Hematopoietic multipotent progenitor cell treated with erythropoietin and hydrocortisone succinate and interleukin-3 and kit ligand, for 6 days (in vitro differentiated cells): Measurements from ENCODE around the gene PI16.

Experiments used
- DNase-seq: peaks from one replicate; pipeline ENCODE4 v3.0.0-alpha.2; 2015

The PI16 gene

DNA sequence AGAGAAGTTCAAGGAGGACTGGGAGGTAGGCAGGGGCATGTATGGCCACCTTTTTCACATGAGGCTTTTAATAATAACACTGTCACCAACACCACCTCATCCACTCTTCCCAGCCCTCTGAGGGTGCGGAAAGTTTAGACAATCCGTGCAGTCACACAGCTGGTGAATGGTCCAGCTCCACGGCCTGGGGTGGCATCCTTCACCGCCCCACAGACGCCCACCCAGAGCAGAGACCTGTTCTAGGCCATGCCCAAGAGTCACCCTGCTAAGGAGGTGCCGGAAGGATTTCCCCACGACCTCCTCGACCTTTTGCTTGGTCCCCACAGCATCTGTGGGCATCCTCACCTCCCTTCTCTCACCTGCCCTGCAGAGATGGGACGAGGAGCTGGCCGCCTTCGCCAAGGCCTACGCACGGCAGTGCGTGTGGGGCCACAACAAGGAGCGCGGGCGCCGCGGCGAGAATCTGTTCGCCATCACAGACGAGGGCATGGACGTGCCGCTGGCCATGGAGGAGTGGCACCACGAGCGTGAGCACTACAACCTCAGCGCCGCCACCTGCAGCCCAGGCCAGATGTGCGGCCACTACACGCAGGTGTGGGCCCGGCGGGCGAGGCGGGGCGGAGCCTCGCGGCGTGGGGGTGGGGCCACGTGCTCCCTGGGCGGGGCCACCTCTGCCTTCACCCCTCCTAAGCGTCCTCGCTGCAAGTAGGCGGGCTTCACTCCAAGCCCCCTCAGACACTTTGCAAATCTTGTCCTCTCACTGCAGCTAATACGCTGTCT, 4.4 kb downstream of the PI16 start:
- no peak for DNase-seq

GRCh38 chr6:36959555-36960250, 5.2 kb downstream of the PI16 start:
- peak; percentile 36 for DNase-seq

- no peak for DNase-seq
Measured at GRCh38 chr6:36961441-36962435, 7.2 kb downstream of the PI16 start.

GRCh38 chr6:36962874-36963273, 8.3 kb downstream of the PI16 start:
- peak; percentile 83 for DNase-seq

- DNase-seq, result peak; percentile 55
Measured at GRCh38 chr6:36963451-36964290, 9.1 kb downstream of the PI16 start.

GRCh38 chr6:36964349-36964748, 9.8 kb downstream of the PI16 start:
- DNase-seq, result peak; percentile 0

GRCh38 chr6:36964908-36965307, 10.4 kb downstream of the PI16 start:
- DNase-seq, result no peak

- no peak for DNase-seq
Measured at GRCh38 chr6:36967301-36967700, 12.8 kb downstream of the PI16 start.

- DNase-seq, result no peak
Measured at GRCh38 chr6:36967757-36968156, 13.2 kb downstream of the PI16 start.

GRCh38 chr6:36968266-36968977, 13.9 kb downstream of the PI16 start:
- DNase-seq, result peak; percentile 73

DNA sequence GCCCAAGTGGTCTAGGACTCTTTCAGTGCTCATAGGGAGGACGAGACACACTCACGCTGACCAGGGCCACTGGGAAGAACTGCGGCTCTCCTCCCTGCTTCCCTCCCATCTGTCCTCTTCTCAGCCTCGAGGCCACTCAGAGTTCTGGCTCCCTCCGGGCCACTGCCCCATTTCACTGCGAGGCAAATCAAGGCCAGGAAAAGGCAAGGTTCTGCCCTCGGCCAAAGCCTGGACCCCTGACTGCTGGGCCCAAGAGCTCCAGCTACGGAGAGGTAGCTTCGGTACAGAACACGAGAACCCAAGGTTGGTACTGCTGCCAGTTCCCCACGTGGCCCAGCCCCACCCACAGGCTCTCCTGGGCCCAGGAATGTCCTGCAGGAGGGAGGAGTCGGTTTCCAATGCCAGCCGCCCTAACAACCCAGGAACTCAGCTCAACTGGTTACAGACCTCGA, 14.7 kb downstream of the PI16 start:
- DNase-seq, result no peak

- no peak for DNase-seq
Measured at GRCh38 chr6:36969988-36970891, 15.7 kb downstream of the PI16 start.

DNA sequence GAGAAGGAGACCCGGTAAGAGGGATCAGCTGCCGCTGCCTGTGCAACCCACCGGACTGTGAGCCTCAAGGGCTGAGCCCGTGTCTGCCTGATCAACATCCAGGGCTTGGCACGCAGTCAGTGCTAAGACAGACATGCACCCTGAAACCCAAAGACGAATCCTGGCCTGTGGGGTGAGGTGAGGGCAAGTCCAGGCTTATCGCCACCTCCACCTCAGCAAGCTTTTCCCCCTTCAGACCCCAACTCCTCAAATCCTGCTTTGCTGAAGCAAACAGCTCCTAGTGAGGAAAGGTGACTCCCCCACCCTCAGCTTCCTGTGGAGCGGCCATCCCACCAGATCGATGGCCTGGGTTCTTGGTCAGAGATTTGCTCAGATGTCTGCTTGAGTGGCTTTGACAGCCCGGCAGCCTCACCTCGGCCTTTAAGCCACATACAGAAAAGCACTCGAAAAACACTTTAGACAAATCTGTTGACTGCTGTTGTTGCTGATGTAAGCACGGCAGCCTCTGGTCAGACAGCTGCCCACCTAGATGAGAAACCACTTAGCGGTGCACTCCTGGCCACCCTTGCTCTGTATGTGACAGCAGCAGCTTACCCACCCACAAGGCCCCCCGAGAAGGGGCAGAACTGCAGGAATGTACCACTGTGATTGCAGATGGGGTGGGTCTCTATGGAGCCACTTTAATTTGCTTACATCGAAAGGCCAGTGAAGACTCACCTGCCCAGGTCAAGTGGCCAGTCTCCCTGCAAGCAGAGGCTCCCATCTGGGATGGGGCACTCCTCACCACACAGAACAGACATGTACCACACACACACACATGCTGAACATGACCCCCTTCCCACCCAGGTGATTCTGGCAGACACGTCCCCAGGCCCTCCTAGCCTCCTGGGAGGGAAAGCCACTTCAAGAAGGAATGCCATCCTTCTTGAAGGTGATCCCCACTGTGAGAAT, 16.6 kb downstream of the PI16 start:
- DNase-seq, result no peak

GRCh38 chr6:36971921-36972673, 17.6 kb downstream of the PI16 start:
- no peak for DNase-seq

DNA sequence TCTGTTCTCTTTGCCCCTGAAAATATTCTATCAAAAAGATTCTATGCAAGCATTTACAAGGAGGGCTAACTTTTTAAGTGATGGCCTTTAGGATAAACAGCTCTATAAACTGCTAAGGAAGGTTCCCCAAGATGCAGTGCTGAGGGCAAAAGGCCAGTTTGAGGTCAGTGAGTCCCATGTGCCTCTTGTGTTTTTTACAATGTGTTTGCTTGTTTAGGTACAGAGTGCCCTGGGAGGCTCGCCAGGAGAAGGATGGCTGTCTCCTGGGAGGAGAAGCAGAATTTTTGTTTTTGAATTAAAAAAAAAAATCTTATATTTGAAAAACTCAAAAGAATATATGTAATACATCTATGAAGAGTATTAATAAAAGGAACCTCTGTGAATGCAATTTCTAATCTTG, 18.7 kb downstream of the PI16 start:
- no peak for DNase-seq

DNA sequence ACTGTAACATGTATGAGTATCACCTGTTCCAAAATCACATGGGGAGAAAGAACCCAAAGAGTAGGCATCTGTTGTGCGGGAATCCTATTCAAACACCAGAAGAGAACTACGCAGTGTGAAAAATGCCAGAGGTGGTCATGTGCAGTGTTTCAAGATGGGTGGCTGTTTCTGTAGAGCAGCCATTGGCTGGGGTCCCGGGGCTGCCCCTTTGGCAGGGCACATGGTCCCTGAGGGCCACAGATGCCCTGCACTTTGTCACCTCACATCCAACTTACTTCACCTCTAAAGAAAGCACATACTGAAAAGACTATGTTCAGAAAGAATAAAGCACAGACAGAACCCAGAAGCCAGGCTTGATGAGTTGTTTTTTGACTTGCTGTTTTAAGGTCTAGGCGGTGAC, 19.1 kb downstream of the PI16 start:
- DNase-seq, result no peak

- no peak for DNase-seq
Measured at GRCh38 chr6:36975231-36976006, 20.9 kb downstream of the PI16 start.

- DNase-seq, result peak; percentile 86
Measured at GRCh38 chr6:36976007-36976264, 21.4 kb downstream of the PI16 start.
